Measurements from ENCODE around the gene FAR2.

Gene FAR2

DNA sequence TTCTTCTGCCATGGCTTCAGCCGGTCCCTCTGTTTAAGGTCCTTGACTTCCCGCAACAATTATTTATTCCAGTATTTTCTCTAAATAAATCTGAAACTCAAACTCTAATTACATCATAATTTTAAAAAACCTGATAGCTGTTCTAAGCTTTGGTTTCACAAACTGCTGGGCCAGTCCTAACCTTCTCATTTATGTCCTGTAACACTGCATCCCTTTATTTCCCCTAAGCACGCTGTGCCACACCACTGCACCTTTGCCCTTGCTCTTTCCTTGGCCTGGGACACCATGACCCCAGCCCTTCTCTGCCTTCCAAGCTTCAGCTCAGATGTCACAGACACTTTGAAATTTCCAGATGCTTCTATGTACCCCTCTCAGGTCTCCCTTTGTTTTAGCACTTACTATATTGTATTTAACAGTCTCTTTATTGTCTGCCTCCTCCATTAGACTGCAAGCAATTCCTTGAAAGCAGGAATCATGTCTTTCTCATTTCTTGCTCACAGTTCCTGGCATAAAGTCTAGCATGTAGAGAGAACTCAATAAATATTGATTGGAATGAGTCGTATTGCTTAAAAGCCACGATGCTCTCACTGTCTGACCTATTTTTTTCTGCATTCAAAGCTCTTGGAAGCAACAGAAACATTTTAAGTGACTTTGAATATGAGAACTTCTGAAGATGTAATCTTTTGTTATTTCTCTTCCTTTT lies 120.8 kb downstream of the FAR2 start:
- FAIRE-seq, result no peak
- DNase-seq (ENCODE audit: insufficient read length, low spot score), result no peak

GRCh38 chr12:29270446-29270845 lies 121.4 kb downstream of the FAR2 start:
- TF ChIP-seq PAX5 (IDR thresholded peaks at IDR 0.05; ENCODE audit: insufficient read depth, low read length, severe bottlenecking) (no peak), POU2F2 (IDR thresholded peaks at IDR 0.05; ENCODE audit: low read depth, low read length) (no peak), TAF1 (IDR thresholded peaks at IDR 0.05; ENCODE audit: low read depth, low read length) (no peak)
- DNase-seq (ENCODE audit: insufficient read length, low spot score), result no peak
- no peak for FAIRE-seq

More for the DNA sequence above, 120.8 kb downstream of the FAR2 start:
- TF ChIP-seq TAF1 (IDR thresholded peaks at IDR 0.05; ENCODE audit: low read depth, low read length) (no peak), POLR2A (IDR thresholded peaks at IDR 0.05; ENCODE audit: low read depth, low read length) (no peak), POLR2AphosphoS5 (IDR thresholded peaks at IDR 0.05; ENCODE audit: low read depth, low read length) (no peak), POU2F2 (IDR thresholded peaks at IDR 0.05; ENCODE audit: low read depth, low read length) (no peak), SPI1 (IDR thresholded peaks at IDR 0.05; ENCODE audit: low read depth, low read length) (no peak), PAX5 (IDR thresholded peaks at IDR 0.05; ENCODE audit: insufficient read depth, low read length, severe bottlenecking) (no peak)

GRCh38 chr12:29273178-29273843 lies 124.2 kb downstream of the FAR2 start:
- DNase-seq (ENCODE audit: insufficient read length, low spot score) (no peak), FAIRE-seq (no peak)
- TF ChIP-seq PAX5 (IDR thresholded peaks at IDR 0.05; ENCODE audit: insufficient read depth, low read length, severe bottlenecking) (no peak), TAF1 (IDR thresholded peaks at IDR 0.05; ENCODE audit: low read depth, low read length) (no peak), SPI1 (IDR thresholded peaks at IDR 0.05; ENCODE audit: low read depth, low read length) (no peak), POU2F2 (IDR thresholded peaks at IDR 0.05; ENCODE audit: low read depth, low read length) (no peak)

DNA sequence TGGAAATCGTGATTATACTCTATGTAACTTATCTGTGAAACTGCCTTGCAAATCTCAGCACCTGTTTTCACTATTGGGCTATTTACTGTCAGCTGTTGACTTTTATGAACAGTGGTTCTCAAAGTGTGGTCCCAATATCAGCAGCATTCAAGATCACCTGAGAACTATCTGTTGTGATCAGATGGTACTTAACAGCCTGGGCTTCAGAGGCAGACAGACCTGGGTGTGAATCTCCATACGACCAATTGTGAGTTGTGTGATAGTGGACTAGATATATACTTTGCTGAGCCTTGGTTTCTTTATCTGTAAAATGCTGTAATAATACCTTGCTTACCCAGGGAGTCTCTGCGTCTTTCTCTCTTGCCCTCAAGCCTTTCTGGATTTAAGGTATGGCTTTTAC lies 126.8 kb downstream of the FAR2 start:
- FAIRE-seq, result no peak
- TF ChIP-seq TAF1 (IDR thresholded peaks at IDR 0.05; ENCODE audit: low read depth, low read length), result no peak
- TF ChIP-seq POLR2A (IDR thresholded peaks at IDR 0.05; ENCODE audit: low read depth, low read length), result no peak
- TF ChIP-seq POU2F2 (IDR thresholded peaks at IDR 0.05; ENCODE audit: low read depth, low read length), result no peak
- no peak for TF ChIP-seq PAX5 (IDR thresholded peaks at IDR 0.05; ENCODE audit: insufficient read depth, low read length, severe bottlenecking)
- no peak for TF ChIP-seq POLR2AphosphoS5 (IDR thresholded peaks at IDR 0.05; ENCODE audit: low read depth, low read length)
- no peak for TF ChIP-seq SPI1 (IDR thresholded peaks at IDR 0.05; ENCODE audit: low read depth, low read length)
- no peak for DNase-seq (ENCODE audit: insufficient read length, low spot score)

- TF ChIP-seq TAF1 (IDR thresholded peaks at IDR 0.05; ENCODE audit: low read depth, low read length) (no peak), PAX5 (IDR thresholded peaks at IDR 0.05; ENCODE audit: insufficient read depth, low read length, severe bottlenecking) (no peak), POU2F2 (IDR thresholded peaks at IDR 0.05; ENCODE audit: low read depth, low read length) (no peak), POLR2A (IDR thresholded peaks at IDR 0.05; ENCODE audit: low read depth, low read length) (no peak), POLR2AphosphoS5 (IDR thresholded peaks at IDR 0.05; ENCODE audit: low read depth, low read length) (no peak), SPI1 (IDR thresholded peaks at IDR 0.05; ENCODE audit: low read depth, low read length) (no peak)
- DNase-seq (ENCODE audit: insufficient read length, low spot score), result no peak
- no peak for FAIRE-seq
Observed at GRCh38 chr12:29277231-29277630, 128.2 kb downstream of the FAR2 start.

DNA sequence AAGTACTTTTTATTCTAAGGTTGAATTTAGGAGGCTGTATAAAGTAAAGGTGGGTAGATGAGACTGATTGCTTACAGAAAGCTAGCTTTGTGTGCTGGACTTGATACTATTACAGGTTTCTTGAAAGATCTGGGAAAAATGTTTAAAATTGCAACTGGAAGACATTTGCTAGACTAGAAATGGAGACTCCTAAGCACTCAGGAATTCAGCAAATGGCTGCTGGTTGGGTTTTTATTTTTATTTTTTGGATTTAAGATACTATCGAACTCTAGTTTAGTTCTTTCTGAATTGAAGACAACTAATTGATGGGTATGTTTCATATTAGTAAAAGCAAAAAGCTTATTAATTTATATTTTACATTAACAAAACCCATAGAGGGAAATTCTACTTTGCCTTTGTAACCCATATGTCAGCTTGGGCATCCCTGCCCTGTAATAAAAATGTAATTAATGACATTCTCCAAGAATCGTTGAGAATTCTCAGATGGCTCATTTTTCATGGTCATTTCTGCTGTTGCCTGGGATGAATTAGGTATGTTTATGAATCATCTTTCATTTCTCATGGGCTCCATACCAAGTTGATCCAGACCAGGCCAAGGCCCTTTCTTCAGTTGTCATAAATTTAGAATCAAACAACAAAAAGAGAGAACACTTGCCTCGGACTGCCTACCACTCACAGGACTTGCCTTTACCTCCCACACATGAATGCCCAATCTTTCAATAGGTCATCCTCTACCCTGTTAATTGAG lies 129.8 kb downstream of the FAR2 start:
- no peak for DNase-seq (ENCODE audit: insufficient read length, low spot score)
- TF ChIP-seq POU2F2 (IDR thresholded peaks at IDR 0.05; ENCODE audit: low read depth, low read length) (no peak), TAF1 (IDR thresholded peaks at IDR 0.05; ENCODE audit: low read depth, low read length) (no peak), POLR2A (IDR thresholded peaks at IDR 0.05; ENCODE audit: low read depth, low read length) (no peak), SPI1 (IDR thresholded peaks at IDR 0.05; ENCODE audit: low read depth, low read length) (no peak), PAX5 (IDR thresholded peaks at IDR 0.05; ENCODE audit: insufficient read depth, low read length, severe bottlenecking) (no peak), POLR2AphosphoS5 (IDR thresholded peaks at IDR 0.05; ENCODE audit: low read depth, low read length) (no peak)
- FAIRE-seq, result no peak

- TF ChIP-seq TAF1 (IDR thresholded peaks at IDR 0.05; ENCODE audit: low read depth, low read length) (no peak), PAX5 (IDR thresholded peaks at IDR 0.05; ENCODE audit: insufficient read depth, low read length, severe bottlenecking) (no peak), POLR2A (IDR thresholded peaks at IDR 0.05; ENCODE audit: low read depth, low read length) (no peak), SPI1 (IDR thresholded peaks at IDR 0.05; ENCODE audit: low read depth, low read length) (no peak), POU2F2 (IDR thresholded peaks at IDR 0.05; ENCODE audit: low read depth, low read length) (no peak), POLR2AphosphoS5 (IDR thresholded peaks at IDR 0.05; ENCODE audit: low read depth, low read length) (no peak)
- DNase-seq (ENCODE audit: insufficient read length, low spot score), result no peak
- no peak for FAIRE-seq
Observed at GRCh38 chr12:29281371-29282005, 132.4 kb downstream of the FAR2 start.

- FAIRE-seq, result no peak
- no peak for TF ChIP-seq SPI1 (IDR thresholded peaks at IDR 0.05; ENCODE audit: low read depth, low read length)
- no peak for TF ChIP-seq POLR2A (IDR thresholded peaks at IDR 0.05; ENCODE audit: low read depth, low read length)
- TF ChIP-seq PAX5 (IDR thresholded peaks at IDR 0.05; ENCODE audit: insufficient read depth, low read length, severe bottlenecking), result no peak
- TF ChIP-seq TAF1 (IDR thresholded peaks at IDR 0.05; ENCODE audit: low read depth, low read length), result no peak
- no peak for TF ChIP-seq POLR2AphosphoS5 (IDR thresholded peaks at IDR 0.05; ENCODE audit: low read depth, low read length)
- TF ChIP-seq POU2F2 (IDR thresholded peaks at IDR 0.05; ENCODE audit: low read depth, low read length), result no peak
- DNase-seq (ENCODE audit: insufficient read length, low spot score), result no peak
Observed at GRCh38 chr12:29282031-29282816, 133.1 kb downstream of the FAR2 start.

Data from GM12891 (cell line).